ENCODE measurements around the gene SCART1. TPM values are rescaled to one million over a fixed set of nuclear protein-coding genes. Genes with fewer than 3 reads are reported as not detected.
"Not testable (repeated sequence)": the region's sequence is repeated elsewhere in the genome, so short reads cannot be mapped to it uniquely, and the experiment has no call there.

The SCART1 gene
- total RNA-seq, 2 experiments from 2014 or later, result 0.93 to 1.3 TPM

- CTCF ChIA-PET, POLR2A ChIA-PET: not testable (repeated sequence)
Measured at GRCh38 chr10:133431888-133432613, 21.7 kb upstream of the SCART1 start.

- POLR2A ChIA-PET, CTCF ChIA-PET: not testable (repeated sequence)
Measured at GRCh38 chr10:133432789-133433188, 21.0 kb upstream of the SCART1 start.

GRCh38 chr10:133438711-133439273 lies 15.0 kb upstream of the SCART1 start:
- POLR2A ChIA-PET, result no interaction called here
- CTCF ChIA-PET, result interaction anchor here (0.7 to 1.3 kb wide), 9 partner anchors 16 to 277 kb away, joined by 3 read pairs; no protein-coding TSS in a partner anchor

- ChIA-PET POLR2A (no interaction called here), CTCF (interaction anchor here (0.7 to 1.1 kb wide), 3 partner anchors 27 to 95 kb away, joined by 3 read pairs; no protein-coding TSS in a partner anchor)
Measured at GRCh38 chr10:133439517-133440461, 14.0 kb upstream of the SCART1 start.

- POLR2A ChIA-PET, result no interaction called here
- CTCF ChIA-PET, result no interaction called here
Measured at GRCh38 chr10:133440633-133441285, 13.0 kb upstream of the SCART1 start.

GRCh38 chr10:133441356-133441755 lies 12.4 kb upstream of the SCART1 start:
- CTCF ChIA-PET, result interaction anchor here (0.8 kb wide), 1 partner anchor 168 kb away, joined by 3 read pairs; no protein-coding TSS in a partner anchor
- POLR2A ChIA-PET, result not testable (repeated sequence)

GRCh38 chr10:133441780-133442179 lies 12.0 kb upstream of the SCART1 start:
- CTCF ChIA-PET, result interaction anchor here (0.8 kb wide), 1 partner anchor 167 kb away, joined by 3 read pairs; no protein-coding TSS in a partner anchor
- POLR2A ChIA-PET, result no interaction called here

GRCh38 chr10:133442191-133442966 lies 11.4 kb upstream of the SCART1 start:
- POLR2A ChIA-PET, result no interaction called here
- CTCF ChIA-PET, result interaction anchor here (0.8 kb wide), 1 partner anchor 167 kb away, joined by 3 read pairs; no protein-coding TSS in a partner anchor

GRCh38 chr10:133442967-133443924 lies 10.5 kb upstream of the SCART1 start:
- POLR2A ChIA-PET, result no interaction called here
- CTCF ChIA-PET, result no interaction called here

GRCh38 chr10:133444342-133445267 lies 9.1 kb upstream of the SCART1 start:
- ChIA-PET CTCF (no interaction called here), POLR2A (no interaction called here)

- POLR2A ChIA-PET, result no interaction called here
- CTCF ChIA-PET, result no interaction called here
Measured at GRCh38 chr10:133445268-133445732, 8.4 kb upstream of the SCART1 start.

GRCh38 chr10:133445751-133446708 lies 7.7 kb upstream of the SCART1 start:
- ChIA-PET CTCF (no interaction called here), POLR2A (no interaction called here)

- ChIA-PET POLR2A (no interaction called here), CTCF (no interaction called here)
Measured at GRCh38 chr10:133446979-133447378, 6.8 kb upstream of the SCART1 start.

GRCh38 chr10:133448120-133448519 lies 5.6 kb upstream of the SCART1 start:
- POLR2A ChIA-PET, result no interaction called here
- CTCF ChIA-PET, result no interaction called here

GRCh38 chr10:133451346-133451745 lies 2.4 kb upstream of the SCART1 start:
- CTCF ChIA-PET, result interaction anchor here (0.7 kb wide), 1 partner anchor 38 kb away, joined by 3 read pairs; no protein-coding TSS in a partner anchor

GRCh38 chr10:133452453-133452852 lies 1.3 kb upstream of the SCART1 start:
- POLR2A ChIA-PET, result no interaction called here
- CTCF ChIA-PET, result no interaction called here

More at GRCh38 chr10:133451346-133451745, 2.4 kb upstream of the SCART1 start:
- POLR2A ChIA-PET, result no interaction called here
